Hematopoietic multipotent progenitor cell treated with erythropoietin and hydrocortisone succinate and interleukin-3 and kit ligand, for 15 days (in vitro differentiated cells): ENCODE measurements around the gene ITGB5.

Experiments
- DNase-seq: peaks from one replicate; pipeline ENCODE4 v3.0.0-alpha.2; 2015; ENCODE audit warnings: low spot score

Gene ITGB5

GRCh38 chr3:124748560-124749198 lies 138.5 kb downstream of the ITGB5 start:
- no peak for DNase-seq

- DNase-seq: no peak
These were observed 139.8 kb downstream of the ITGB5 start for GRCh38 chr3:124747111-124747981.

- no peak for DNase-seq
These were observed 141.4 kb downstream of the ITGB5 start for GRCh38 chr3:124745756-124746155.

- no peak for DNase-seq
These were observed 146.1 kb downstream of the ITGB5 start for GRCh38 chr3:124741027-124741426.

- no peak for DNase-seq
These were observed 155.4 kb downstream of the ITGB5 start for GRCh38 chr3:124731760-124732159.

GRCh38 chr3:124730941-124731297 lies 156.2 kb downstream of the ITGB5 start:
- DNase-seq: no peak

GRCh38 chr3:124730129-124730940 lies 156.8 kb downstream of the ITGB5 start, which contains the start of gene UMPS:
Gene UMPS (plus strand): TSS chr3:124730452. CDS start chr3:124730472, 20 bp downstream.
- peak; percentile 82 for DNase-seq

- DNase-seq: no peak
These were observed 164.6 kb downstream of the ITGB5 start for GRCh38 chr3:124722589-124722988.

- DNase-seq: no peak
These were observed 172.8 kb downstream of the ITGB5 start for GRCh38 chr3:124714223-124714853.
